Panc1 (cell line): ENCODE measurements around the gene TBRG4. TPM values are rescaled to one million over a fixed set of nuclear protein-coding genes. Genes with fewer than 3 reads are reported as not detected.

Experiments used
- ATAC-seq: fragments of 200-7000 bp; cut with Tn5 transposase; 2 replicates; pipeline ENCODE4 v1.9.1; 2020; ENCODE audit warnings: mild to moderate bottlenecking, moderate library complexity
- BruUV-seq: library from RNA; stranded (reverse); fragments of 400-500 nt; replicated peaks from 2 replicates; lab custom pipeline; 2021; lab: Mats Ljungman, UMichigan
- CTCF ChIA-PET: fragments of 300-600 bp; sonication (Branson Sonifier 250); formaldehyde crosslinking; loops from one replicate; lab custom pipeline; 2022; ENCODE audit warnings: antibody characterized with exemption; lab: Charles Lee
- POLR2A ChIA-PET: fragments of 300-600 bp; sonication (Branson Sonifier 250); formaldehyde crosslinking; loops from one replicate; lab custom pipeline; 2022; ENCODE audit warnings: antibody characterized with exemption; lab: Charles Lee
- DNase-seq: peaks from one replicate; pipeline ENCODE4 v3.0.0-alpha.2; 2010; ENCODE audit warnings: low read depth, low spot score
- H3K27ac ChIP-seq: 2 replicates; pipeline ENCODE4 v1.5.1; 2011; ENCODE audit warnings: mild to moderate bottlenecking, low read length, inconsistent platforms
- H3K27me3 ChIP-seq: fragments of 200-500 bp; sonication (Bioruptor generic); 2 replicates; pipeline ENCODE4 v1.6.0; 2014; ENCODE audit warnings: low read length, inconsistent platforms; ENCODE audit not compliant: control insufficient read depth, insufficient read depth
- H3K36me3 ChIP-seq: fragments of 200-500 bp; sonication (Bioruptor generic); 2 replicates; pipeline ENCODE4 v1.5.1; 2014; ENCODE audit warnings: inconsistent platforms, mild to moderate bottlenecking, low read length, moderate library complexity; ENCODE audit not compliant: control insufficient read depth, insufficient read depth
- H3K4me1 ChIP-seq: 2 replicates; pipeline ENCODE4 v1.5.1; 2011; ENCODE audit warnings: inconsistent platforms, mild to moderate bottlenecking, low read length, moderate library complexity; ENCODE audit not compliant: control insufficient read depth, insufficient read depth
- H3K4me3 ChIP-seq, 2 experiments: 2 replicates each; pipeline ENCODE4 v1.5.1; 2011 to 2012; ENCODE audit warnings: low read depth in 2 of 2, low read length in 2 of 2, mild to moderate bottlenecking in 2 of 2, inconsistent platforms in 1 of 2, moderate library complexity in 1 of 2
- H3K9me3 ChIP-seq: fragments of 200-500 bp; sonication (Bioruptor generic); 2 replicates; pipeline ENCODE4 v1.5.1; 2014; ENCODE audit warnings: low read depth, mild to moderate bottlenecking, inconsistent platforms, low read length, moderate library complexity; ENCODE audit not compliant: control insufficient read depth, insufficient read depth
- CTCF ChIP-seq: fragments of 450-650 bp; IDR thresholded peaks from 2 replicates; pipeline ENCODE4 v1.5.1; 2017; ENCODE audit warnings: mild to moderate bottlenecking
- POLR2AphosphoS5 ChIP-seq: IDR thresholded peaks from 2 replicates; pipeline ENCODE4 v1.6.1; 2012; ENCODE audit warnings: mild to moderate bottlenecking, low read depth, low read length, moderate library complexity
- REST ChIP-seq, 2 experiments: IDR thresholded peaks; 2 replicates each; pipeline ENCODE4 v1.6.1; 2011 to 2012; ENCODE audit warnings: low read depth in 2 of 2, control low read depth in 1 of 2, low read length in 1 of 2, mild to moderate bottlenecking in 1 of 2, moderate library complexity in 1 of 2; ENCODE audit not compliant: insufficient read depth in 1 of 2
- SIN3A ChIP-seq: IDR thresholded peaks from 2 replicates; pipeline ENCODE4 v1.6.1; 2012; ENCODE audit warnings: low read depth, mild to moderate bottlenecking, low read length, moderate library complexity, borderline replicate concordance; ENCODE audit not compliant: insufficient read depth
- TCF7L2 ChIP-seq: IDR thresholded peaks from 2 replicates; pipeline ENCODE4 v1.6.1; 2011; ENCODE audit warnings: mild to moderate bottlenecking, low read depth, low read length, inconsistent platforms
- in situ Hi-C: cut with HindIII; loops from 2 replicates; pipeline ENCODE4 v1.10.0; 2016; ENCODE audit warnings: low sequenced_read_pairs, low pct_unique_long_range_greater_than_20kb
- intact Hi-C: fragments of 100-400 bp; cut with micrococcal nuclease; formaldehyde crosslinking; loops from one replicate; pipeline ENCODE4 v1.10.0; 2022; ENCODE audit not compliant: unreplicated experiment
- total RNA-seq: library from RNA; stranded (reverse); gene quantifications from one replicate; pipeline ENCODE4 v1.2.1, GENCODE V29; 2021; ENCODE audit not compliant: unreplicated experiment

Gene TBRG4
- total RNA-seq, 1 experiment from 2014 or later = 149 TPM

- Histone ChIP-seq H3K4me1 (no peaks in the 10 kb centered on the region), H3K9me3 (no peaks in the 10 kb centered on the region), H3K27me3 (no peaks in the 10 kb centered on the region), H3K4me3 (no peak overlapping the region), H3K36me3 (peaks cover 5% of the 10 kb centered on the region; the same call in 1 of the 2 replicates), H3K27ac (no peak overlapping the region)
- ATAC-seq (no peak; the same call in 1 of the 2 replicates), DNase-seq (no peak)
- TF ChIP-seq POLR2AphosphoS5 (no peak), REST (IDR thresholded peaks at IDR 0.05; ENCODE audit: insufficient read depth in 1 of 2, low read depth in 2 of 2, low read length in 1 of 2) (no peak), TCF7L2 (no peak), CTCF (no peak), SIN3A (no peak)
- in situ Hi-C loops = no loop called here
- ChIA-PET POLR2A (no interaction called here), CTCF (interaction anchor here (1.1 kb wide), 1 partner anchor 55 kb away, joined by 6 read pairs; no protein-coding TSS in a partner anchor)
- no TSS peak for BruUV-seq
- intact Hi-C loops = loop anchor here (2.0 kb wide), 1 partner anchor 56 kb away; no protein-coding TSS in a partner anchor
Measured at GRCh38 chr7:45080958-45081669, 30.4 kb downstream of the TBRG4 start.

GRCh38 chr7:45080265-45080957, 31.1 kb downstream of the TBRG4 start:
- peak; percentile 45 for ATAC-seq
- no peak overlapping the region for H3K4me3 ChIP-seq
- in situ Hi-C loops = no loop called here

More at GRCh38 chr7:45080265-45080957, 31.1 kb downstream of the TBRG4 start:
- intact Hi-C loops = loop anchor here (2.0 kb wide), 1 partner anchor 56 kb away; no protein-coding TSS in a partner anchor
- H3K9me3 ChIP-seq = no peaks in the 10 kb centered on the region
- no peaks in the 10 kb centered on the region for H3K27me3 ChIP-seq
- POLR2A ChIA-PET = no interaction called here
- peaks cover 5% of the 10 kb centered on the region; the same call in 1 of the 2 replicates for H3K36me3 ChIP-seq
- CTCF ChIA-PET = interaction anchor here (1.1 kb wide), 1 partner anchor 56 kb away, joined by 6 read pairs; no protein-coding TSS in a partner anchor
- H3K27ac ChIP-seq = no peak overlapping the region
- TF ChIP-seq REST (IDR thresholded peaks at IDR 0.05; ENCODE audit: insufficient read depth in 1 of 2, low read depth in 2 of 2, low read length in 1 of 2) (no peak), CTCF (no peak), POLR2AphosphoS5 (0 out of 2 replicates have a peak, but pooled peaks have one; percentile 20), TCF7L2 (no peak), SIN3A (no peak)
- BruUV-seq = no TSS peak
- no peak for DNase-seq
- H3K4me1 ChIP-seq = no peaks in the 10 kb centered on the region
